OCI-LY3 (cell line): ENCODE measurements around the gene PTPRD.

ENCODE experiments used
- EZH2phosphoT487 ChIP-seq: fragments of 200-600 bp; shearing (Covaris generic); IDR thresholded peaks from 2 replicates; pipeline ENCODE4 v1.6.1; 2018; ENCODE audit warnings: antibody characterized with exemption, mixed run types, low read depth
- TF ChIP-seq, protein P1 (sequence below): fragments of 200-600, 300-600 bp; sonication (generic); IDR thresholded peaks from 2 replicates; pipeline ENCODE4 v1.5.1; 2014; ENCODE audit warnings: antibody characterized with exemption, low read length, low read depth

DNA sequence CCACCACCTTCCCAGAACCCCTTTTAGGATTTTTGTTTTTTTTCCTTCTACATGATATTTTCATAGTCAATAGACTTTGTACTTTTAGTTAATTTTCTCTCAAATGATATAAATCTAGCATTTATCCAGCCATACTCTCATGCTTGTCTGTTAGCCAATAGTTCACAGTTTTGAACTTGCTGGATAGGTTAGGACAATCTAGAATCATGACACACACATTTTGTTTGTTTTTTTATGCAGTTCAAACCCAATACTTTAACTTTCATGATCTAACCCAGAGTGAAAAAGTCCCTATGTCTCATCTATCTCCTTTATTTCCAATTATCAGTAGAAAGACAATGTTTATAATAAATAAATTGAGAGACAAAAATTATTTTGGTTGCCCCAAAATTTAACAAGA, 2303.5 kb downstream of the PTPRD start:
- TF ChIP-seq, protein P1, sequence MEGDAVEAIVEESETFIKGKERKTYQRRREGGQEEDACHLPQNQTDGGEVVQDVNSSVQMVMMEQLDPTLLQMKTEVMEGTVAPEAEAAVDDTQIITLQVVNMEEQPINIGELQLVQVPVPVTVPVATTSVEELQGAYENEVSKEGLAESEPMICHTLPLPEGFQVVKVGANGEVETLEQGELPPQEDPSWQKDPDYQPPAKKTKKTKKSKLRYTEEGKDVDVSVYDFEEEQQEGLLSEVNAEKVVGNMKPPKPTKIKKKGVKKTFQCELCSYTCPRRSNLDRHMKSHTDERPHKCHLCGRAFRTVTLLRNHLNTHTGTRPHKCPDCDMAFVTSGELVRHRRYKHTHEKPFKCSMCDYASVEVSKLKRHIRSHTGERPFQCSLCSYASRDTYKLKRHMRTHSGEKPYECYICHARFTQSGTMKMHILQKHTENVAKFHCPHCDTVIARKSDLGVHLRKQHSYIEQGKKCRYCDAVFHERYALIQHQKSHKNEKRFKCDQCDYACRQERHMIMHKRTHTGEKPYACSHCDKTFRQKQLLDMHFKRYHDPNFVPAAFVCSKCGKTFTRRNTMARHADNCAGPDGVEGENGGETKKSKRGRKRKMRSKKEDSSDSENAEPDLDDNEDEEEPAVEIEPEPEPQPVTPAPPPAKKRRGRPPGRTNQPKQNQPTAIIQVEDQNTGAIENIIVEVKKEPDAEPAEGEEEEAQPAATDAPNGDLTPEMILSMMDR = no peak
- TF ChIP-seq EZH2phosphoT487 = no peak
